ENCODE measurements around the gene TF.

Gene TF

DNA sequence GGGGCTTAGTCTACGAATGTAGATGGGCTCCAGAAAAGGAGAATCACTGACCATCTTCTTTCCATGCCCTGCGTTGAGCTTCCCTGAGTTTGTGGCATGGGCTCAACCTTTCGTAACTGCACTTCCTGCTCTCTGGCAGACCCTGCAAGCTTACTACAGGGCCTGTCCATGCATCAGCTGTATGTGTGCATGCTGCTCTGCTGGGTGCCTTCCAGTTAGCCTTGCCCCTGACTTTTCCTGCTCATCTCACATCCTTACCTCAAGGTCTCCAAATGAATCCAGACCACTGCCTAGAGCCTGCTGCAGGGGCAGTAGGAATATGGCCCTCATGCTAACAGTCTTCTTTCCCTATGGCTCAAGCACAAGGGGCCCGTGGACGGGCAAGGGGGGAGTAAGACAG, 2.0 kb upstream of the TF start:
- DNase-seq (ENCODE audit: low read depth, low spot score), result no peak
- H3K4me3 ChIP-seq (ENCODE audit: low read length), result no peak overlapping the region

DNA sequence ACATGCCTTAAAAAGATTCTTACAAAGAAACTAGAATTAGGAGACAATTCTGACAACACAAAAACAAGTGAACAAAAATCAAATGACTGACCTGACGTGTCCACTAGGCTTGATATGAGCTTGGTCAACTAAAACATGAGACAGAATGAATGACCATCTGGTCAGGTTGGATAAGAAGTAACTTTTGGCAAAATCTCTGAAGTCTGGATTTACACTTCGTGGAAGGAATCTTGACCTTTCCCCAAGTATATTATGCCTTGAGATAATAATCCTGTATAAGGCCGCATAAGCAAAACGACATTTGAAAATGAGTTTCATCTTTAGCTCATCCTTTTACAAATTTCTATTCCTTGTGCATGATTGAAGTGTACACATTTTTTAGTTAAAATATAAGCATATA, 1.1 kb upstream of the TF start:
- DNase-seq (ENCODE audit: low read depth, low spot score), result no peak

DNA sequence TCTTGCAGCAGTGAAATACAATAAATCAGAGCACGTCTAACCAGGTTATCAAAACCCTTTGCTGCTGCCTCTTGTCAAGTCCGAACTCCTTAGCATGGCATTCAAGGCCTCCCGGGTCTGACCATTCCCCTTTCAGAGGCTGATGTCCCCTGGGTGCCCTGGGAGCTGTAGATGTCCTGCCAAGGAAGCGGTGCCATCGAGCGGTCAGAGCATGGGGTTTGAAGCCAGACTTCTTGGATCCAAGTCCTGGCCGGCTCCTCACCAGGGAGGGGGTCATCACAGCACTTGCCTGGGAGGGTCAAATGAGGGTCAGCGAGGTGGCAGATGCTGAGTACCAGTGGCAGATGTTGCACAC, 496 bp downstream of the TF start:
- DNase-seq (ENCODE audit: low read depth, low spot score), result no peak
- no peak overlapping the region for H3K4me3 ChIP-seq (ENCODE audit: low read length)

More for the DNA sequence above, 1.1 kb upstream of the TF start:
- H3K4me3 ChIP-seq (ENCODE audit: low read length), result no peak overlapping the region

DNA sequence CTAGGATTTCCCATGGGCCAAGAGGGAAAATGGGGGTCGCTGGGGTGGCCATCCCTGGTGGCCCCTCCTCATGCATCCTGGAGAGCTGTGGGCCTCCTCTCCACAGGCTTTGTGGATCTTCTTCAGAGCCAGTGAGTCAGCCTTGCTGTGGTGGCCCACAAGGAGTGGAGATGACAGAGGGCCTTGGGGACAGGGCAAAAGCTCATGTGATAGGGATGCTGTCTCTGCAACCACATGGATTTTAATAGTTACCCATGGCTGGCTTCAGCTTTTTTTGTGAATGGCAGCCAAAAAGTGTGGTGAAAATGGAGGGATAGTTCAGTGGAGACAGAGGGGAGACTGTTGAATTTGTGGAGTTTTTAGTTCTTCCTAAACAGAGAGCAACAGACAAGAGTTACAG, 1.2 kb downstream of the TF start:
- no peak for DNase-seq (ENCODE audit: low read depth, low spot score)
- H3K4me3 ChIP-seq (ENCODE audit: low read length), result no peak overlapping the region

DNA sequence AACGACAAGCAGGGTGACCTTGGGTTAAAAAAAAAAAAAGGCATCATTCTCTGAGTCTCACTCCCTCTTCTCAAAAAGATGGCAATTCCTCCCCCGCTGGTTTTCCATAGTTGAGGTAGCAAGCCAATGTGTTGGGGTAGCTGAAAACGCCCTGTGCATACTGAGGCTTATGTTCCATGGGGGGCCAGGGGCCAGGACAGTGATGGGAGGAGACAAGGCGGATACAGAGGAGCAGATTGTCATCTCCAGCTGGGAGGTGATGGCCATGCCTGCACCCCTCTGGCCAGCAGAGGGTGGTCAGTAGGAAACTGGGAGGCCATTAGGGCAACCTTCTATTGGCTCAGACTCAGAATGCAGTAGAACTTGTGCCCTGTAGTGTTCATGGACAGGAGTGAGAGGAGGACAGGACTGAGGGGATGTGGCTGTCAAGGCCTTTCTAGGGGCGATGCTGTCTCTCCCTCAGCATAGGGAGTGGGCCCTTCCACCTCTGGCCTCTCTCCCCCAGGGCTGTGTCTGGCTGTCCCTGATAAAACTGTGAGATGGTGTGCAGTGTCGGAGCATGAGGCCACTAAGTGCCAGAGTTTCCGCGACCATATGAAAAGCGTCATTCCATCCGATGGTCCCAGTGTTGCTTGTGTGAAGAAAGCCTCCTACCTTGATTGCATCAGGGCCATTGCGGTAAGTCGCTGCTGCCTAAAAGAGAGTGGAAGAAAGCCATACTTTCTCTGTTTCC, 1.9 kb downstream of the TF start:
- no peak for DNase-seq (ENCODE audit: low read depth, low spot score)
- no peak overlapping the region for H3K4me3 ChIP-seq (ENCODE audit: low read length)

DNA sequence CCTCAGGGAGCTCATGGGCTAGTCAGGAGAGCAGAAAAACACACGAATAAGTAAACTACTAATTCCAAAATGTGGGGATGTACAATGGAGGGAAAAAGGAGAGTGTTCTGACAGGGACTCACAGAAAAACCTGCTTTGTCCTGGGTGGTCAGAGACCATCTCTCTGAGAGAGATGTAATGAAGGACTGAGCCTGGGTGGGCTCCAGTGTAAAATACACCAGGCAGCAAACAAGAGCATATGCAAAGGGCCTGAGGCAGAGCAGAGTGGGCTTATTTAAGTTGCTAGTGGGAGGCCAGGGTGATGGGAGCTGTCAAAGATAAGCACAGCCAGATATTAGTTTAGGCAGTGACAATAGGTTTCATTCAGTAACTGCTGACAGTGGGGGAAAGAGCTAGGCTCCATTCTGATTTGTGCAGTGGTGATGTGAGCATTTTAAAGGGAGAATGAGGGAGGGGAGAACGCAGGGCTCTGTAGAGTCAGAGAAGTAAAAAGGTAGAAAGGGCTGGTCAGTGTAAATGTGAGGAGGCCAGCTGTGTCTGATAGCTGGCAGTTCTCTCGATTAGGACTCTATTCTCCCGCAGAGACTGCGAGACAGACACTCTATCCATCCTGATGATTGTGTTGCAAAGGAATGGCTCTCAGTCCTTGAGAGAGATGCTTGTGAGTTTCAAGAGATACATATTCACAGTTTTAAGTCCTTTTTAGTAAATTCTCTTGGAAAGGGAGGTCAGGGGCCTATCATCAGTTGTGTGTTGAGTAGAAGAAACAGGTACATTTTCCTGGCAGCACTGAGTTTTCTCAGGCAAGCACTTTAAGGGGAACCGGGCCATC, 3.5 kb downstream of the TF start:
- no peak for DNase-seq (ENCODE audit: low read depth, low spot score)
- no peak overlapping the region for H3K4me3 ChIP-seq (ENCODE audit: low read length)

DNA sequence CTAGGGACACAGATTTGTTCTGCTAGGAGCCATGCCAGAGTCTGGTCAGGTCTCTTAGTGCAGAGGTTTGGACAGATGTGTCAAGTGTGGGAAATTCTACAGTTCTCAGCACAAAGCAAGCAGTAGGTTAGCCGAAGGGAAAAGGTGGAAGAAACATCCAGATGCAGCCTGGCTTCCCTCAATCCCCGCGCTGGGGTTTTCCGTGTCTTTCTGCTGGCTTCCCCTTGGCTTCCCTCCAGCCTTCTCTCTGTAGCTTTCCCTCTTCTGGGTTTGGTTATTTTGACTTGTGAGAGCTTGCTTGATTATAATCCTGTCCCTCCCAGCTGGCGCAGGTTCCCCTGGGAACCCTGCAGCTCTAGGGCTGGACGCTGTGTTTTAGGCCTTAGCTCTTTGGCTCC, 4.1 kb downstream of the TF start:
- DNase-seq (ENCODE audit: low read depth, low spot score), result no peak
- H3K4me3 ChIP-seq (ENCODE audit: low read length), result no peak overlapping the region

DNA sequence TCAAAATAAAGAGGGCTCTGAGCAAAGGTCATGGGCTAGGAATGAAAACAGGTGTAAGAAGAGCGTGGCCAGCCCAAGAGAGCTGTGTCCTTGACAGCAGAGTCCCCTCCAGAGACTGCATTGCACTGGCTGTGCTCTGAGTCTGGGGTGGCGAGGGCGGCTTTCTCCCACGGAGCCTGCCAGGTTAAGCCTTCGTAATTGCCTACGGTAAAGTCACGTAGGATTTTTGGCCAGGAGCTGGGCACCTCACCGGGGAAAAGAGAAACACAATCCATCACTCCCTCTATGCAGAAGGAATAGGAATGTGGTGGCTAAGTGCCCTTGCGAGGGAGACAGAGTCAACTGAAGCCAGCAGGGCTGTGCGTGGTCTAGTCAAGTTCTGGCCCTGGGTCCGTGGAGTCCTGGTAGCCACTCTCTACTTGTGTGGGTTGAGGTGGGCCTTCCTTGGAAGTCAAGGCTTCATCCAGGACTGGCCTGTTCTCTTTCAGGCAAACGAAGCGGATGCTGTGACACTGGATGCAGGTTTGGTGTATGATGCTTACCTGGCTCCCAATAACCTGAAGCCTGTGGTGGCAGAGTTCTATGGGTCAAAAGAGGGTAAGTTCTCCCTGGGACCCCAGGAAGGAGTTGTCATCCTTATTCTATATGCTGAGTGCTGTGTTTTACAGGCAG, 7.0 kb downstream of the TF start:
- DNase-seq (ENCODE audit: low read depth, low spot score), result no peak
- no peak overlapping the region for H3K4me3 ChIP-seq (ENCODE audit: low read length)

DNA sequence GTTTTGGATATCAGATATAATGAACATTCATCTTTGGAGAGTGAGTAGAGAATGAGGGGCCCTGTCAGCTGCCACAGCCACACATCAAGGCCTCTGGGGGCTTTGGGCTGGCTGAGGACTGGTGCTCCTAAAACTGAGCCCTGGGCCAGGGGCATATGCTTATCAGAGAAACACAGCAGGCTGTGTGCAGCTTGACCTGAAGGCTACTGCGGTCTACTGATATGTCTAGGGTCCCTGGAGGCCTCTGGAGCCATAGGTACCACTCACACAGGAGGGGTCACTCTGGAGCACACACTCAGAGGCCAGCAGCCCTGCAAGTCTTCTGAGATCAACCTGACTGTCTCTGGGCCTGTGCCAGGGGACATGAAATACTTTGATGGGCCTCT, 7.6 kb downstream of the TF start:
- no peak for DNase-seq (ENCODE audit: low read depth, low spot score)
- no peak overlapping the region for H3K4me3 ChIP-seq (ENCODE audit: low read length)

DNA sequence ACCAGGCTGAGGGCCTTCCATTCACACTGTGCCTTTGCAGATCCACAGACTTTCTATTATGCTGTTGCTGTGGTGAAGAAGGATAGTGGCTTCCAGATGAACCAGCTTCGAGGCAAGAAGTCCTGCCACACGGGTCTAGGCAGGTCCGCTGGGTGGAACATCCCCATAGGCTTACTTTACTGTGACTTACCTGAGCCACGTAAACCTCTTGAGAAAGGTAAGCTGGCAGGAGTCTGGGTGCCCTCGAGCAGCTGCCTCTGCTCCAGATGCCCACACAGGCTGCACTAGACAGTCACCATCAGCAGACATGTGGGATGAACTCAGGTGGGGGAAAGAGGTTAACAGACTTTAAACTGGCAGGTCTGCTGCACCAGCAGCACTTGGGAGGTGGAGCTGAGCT, 8.3 kb downstream of the TF start:
- no peak overlapping the region for H3K4me3 ChIP-seq (ENCODE audit: low read length)
- no peak for DNase-seq (ENCODE audit: low read depth, low spot score)

DNA sequence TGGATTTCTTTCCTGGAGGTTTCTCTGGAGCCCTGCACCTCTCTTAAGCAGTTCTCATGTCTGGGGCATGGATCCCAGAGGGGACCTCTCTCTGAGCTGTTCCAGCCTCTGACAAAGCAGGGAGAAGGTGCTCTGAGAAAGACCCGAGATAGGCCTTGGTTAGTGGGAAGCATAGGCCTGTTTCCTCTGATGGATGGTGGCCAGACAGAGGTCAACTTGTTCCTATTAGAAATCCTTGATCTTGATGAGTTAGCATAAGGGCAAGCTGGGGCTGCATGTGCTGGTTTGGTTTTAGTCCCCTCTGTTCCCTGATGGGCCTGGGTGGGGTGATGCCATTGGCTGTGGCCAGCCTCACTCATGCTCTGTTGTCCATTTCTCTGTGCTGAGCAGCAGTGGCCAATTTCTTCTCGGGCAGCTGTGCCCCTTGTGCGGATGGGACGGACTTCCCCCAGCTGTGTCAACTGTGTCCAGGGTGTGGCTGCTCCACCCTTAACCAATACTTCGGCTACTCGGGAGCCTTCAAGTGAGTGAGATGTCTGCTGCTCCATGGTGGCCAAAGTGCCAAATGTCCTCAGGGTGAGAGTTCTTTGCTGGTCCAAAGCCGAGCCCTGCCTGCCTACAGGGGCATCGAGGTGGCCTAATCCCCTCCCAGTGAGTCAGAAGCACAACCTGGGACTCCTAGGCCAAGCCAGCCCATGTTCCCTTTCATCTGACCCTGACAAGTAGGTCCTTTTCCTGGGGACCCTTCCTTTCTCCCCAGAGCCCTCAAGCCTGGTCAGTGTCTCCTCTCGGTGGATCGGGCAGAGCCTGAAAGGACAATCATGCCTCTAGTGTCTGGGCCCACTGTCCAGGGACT, 9.0 kb downstream of the TF start:
- DNase-seq (ENCODE audit: low read depth, low spot score), result no peak
- no peak overlapping the region for H3K4me3 ChIP-seq (ENCODE audit: low read length)

DNA sequence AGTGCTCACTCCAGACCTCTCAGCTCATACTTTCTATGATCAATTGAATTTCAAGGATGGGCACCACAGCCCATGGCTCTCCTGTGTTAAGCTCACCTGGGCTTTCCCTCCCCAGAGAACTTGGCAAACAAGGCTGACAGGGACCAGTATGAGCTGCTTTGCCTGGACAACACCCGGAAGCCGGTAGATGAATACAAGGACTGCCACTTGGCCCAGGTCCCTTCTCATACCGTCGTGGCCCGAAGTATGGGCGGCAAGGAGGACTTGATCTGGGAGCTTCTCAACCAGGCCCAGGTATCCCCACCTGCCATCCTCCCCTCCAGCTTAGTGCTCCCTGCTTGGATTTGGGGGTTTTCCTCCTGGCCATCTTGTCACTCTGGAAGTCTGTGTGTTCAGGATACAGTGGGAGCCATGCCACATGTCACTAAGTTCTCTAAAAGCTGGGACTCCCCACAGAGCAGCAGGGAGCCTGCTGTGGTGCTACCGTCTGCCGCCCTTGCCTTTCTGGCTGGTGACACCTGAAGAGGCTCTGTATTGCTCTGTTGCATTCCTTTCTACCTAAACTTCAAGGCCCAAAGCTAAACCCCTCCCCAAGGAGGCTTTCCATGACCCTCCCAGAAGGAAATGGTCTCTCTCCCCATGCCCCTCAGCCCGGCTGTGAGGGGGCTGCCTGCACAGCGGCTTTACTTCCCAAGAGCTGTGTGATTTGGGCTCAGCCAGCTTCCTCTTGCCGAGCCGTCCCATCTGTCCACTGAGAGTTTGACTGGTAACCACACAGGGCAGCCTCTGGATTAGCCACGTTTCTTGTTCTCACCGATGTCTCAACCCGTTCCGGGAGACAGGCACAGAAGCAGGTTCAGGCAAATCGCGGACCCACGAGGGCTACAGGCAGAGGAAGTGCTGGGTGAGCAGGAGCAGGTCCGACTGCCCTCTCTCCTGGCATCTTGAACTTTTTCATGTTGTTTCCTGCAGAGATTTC, 10.8 kb downstream of the TF start:
- no peak for DNase-seq (ENCODE audit: low read depth, low spot score)
- H3K4me3 ChIP-seq (ENCODE audit: low read length), result no peak overlapping the region

DNA sequence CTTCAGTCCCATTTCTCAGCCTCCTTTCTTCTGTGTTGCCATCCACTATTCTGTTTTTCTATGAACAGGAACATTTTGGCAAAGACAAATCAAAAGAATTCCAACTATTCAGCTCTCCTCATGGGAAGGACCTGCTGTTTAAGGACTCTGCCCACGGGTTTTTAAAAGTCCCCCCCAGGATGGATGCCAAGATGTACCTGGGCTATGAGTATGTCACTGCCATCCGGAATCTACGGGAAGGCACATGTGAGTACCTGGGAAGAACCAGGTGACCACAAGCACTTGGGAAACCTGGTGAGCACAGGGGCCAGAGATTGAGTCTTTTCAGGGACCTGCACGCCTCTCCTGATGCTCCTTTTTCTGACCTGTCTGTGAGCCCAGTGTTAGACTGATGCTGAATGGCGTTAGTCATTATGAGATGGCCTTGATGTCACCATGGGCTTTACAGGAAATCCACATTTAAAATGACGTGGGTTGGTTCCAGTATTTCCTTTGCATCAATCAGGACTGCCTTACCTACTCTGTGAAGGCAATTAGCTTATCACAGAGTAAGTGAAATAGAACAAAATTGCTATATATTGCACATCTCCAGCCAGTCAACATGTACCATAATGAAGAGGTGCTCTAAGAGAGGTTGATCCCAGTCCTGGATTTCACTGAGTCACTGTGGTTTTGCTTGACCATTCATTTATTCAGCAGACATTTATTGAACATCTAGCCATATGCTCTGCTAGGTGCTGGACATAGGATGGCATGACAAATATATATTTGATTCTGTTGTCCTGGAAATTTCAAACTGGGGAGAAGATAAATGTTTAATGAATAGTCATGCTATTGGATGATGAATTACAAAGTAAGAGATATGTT, 11.7 kb downstream of the TF start:
- DNase-seq (ENCODE audit: low read depth, low spot score), result no peak
- no peak overlapping the region for H3K4me3 ChIP-seq (ENCODE audit: low read length)

DNA sequence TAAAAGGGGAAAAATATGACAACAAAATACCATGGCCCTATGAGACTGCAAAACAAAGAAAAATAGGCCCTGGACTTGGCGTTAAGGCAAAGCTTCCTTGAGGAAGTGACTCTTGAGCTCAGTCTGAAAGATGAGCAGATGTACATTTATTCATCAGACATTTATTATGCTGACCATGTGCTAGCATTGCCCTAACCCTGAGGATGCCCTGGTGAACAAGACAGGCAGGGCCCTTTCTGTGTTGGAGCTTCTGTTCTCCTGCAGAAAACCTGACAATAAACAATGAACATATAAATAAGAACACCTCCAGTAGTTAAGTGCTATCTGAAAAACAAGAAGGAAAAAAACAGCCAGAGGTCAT, 12.4 kb downstream of the TF start:
- DNase-seq (ENCODE audit: low read depth, low spot score), result no peak
- H3K4me3 ChIP-seq (ENCODE audit: low read length), result no peak overlapping the region

DNA sequence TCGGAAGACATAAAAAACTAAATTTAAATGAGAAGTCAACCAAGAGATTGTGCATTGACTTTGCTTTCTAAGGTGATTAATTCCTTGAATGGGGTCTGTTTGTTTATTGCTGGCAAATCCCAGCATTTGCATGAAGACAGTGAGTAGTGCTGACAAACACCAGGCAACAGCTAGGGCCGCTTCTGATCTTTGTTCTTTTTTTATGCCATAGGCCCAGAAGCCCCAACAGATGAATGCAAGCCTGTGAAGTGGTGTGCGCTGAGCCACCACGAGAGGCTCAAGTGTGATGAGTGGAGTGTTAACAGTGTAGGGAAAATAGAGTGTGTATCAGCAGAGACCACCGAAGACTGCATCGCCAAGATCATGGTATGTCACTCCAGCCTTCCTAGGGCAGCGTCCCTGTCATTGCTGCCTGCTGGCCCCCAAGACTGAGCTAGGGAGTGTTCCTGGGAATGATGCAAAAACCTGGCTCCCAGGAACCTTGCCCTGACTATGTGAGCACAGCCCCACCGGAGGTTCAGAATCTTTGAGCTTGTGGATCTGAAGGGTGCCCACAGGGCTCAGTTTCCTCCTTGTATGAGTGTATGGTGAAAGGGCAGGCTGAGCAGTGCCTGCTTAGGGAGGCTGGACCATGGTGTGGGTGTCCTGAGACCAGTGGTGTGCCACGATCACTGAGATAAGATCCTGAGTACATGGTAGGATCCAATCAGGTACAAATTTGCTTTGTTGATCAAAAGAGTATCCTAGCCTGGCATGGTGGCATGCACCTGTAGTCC, 13.0 kb downstream of the TF start:
- no peak for DNase-seq (ENCODE audit: low read depth, low spot score)
- no peak overlapping the region for H3K4me3 ChIP-seq (ENCODE audit: low read length)

DNA sequence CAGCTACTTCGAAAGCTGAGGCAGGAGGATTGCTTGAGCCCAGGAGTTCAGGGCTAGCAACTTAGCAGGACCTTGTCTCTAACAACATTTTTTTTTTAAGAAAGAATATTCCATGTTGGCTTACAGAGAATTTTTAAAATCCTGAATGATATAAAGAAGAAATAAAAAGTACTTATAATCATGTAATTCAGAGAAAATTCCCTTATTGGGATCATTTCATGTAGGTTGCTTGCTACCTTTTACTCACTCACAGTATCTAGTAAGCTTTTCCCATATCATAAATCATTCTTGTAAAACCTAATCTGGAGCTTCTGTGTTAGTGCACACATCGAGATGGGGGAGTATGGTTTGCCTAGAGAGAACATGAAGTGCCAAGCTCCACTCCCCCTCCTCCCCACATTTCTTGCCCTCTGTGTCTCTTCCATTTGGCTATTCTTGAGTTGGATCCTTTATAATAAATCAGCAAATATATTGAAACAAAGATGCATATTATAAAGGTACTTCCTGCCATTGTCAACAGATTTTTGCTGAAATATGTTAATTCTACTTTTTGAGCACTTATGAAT, 13.6 kb downstream of the TF start:
- DNase-seq (ENCODE audit: low read depth, low spot score), result no peak

DNA sequence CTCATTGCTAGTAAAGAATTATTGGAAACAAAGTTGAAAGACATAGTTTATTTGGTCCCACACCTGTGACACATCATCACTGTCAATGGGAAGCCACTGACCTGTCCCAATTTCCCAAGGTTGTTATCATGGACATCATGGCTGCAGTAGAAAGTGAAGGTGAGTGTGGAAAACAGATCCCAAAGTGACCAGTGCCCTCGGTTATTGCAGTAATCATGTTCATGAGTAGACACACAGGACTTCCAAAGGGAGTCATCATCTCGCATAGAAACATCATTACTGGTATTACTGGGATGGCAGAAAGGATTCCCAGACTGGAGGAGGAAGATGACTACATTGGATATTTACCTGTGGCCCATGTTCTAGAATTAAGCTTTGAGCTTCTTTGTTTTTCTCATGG, 14.7 kb downstream of the TF start:
- no peak overlapping the region for H3K4me3 ChIP-seq (ENCODE audit: low read length)
- DNase-seq (ENCODE audit: low read depth, low spot score), result no peak

More for the DNA sequence above, 13.6 kb downstream of the TF start:
- H3K4me3 ChIP-seq (ENCODE audit: low read length), result no peak overlapping the region

Data from Jurkat, Clone E6-1 (cell line).